HL-60 (cell line): ENCODE measurements around the gene KIF26B.

Experiments
- GABPA ChIP-seq: IDR thresholded peaks from 2 replicates; pipeline ENCODE4 v1.6.1; 2012; ENCODE audit warnings: low read depth
- TF ChIP-seq, protein P1 (sequence below): IDR thresholded peaks from one replicate; pipeline ENCODE4 v1.5.1; 2011; ENCODE audit warnings: low read length, control low read depth, inconsistent platforms; ENCODE audit not compliant: insufficient read depth
- TF ChIP-seq, protein P2 (sequence below): IDR thresholded peaks from 2 replicates; pipeline ENCODE4 v1.6.1; 2012; ENCODE audit warnings: low read depth; ENCODE audit not compliant: insufficient replicate concordance

DNA sequence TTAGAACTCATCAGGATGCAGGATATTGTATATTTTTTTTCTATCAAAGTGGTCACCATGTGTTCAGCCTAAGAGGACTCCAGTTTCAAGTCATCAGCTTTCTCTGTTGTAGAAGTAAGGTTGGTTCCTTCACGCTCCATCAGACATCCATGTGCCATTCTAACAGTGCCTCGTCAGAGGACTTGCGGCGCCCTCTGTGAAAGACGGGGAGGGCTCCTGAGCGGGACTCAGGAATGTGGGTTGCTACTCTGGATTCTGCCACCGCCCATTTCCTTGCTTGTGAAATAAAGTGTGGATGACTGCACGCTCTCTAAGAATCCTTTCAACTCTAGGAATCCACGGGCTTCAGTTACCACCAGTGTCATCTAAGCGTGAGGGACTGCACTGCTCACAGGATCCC is 593.5 kb downstream of the KIF26B start:
- TF ChIP-seq, protein P1, sequence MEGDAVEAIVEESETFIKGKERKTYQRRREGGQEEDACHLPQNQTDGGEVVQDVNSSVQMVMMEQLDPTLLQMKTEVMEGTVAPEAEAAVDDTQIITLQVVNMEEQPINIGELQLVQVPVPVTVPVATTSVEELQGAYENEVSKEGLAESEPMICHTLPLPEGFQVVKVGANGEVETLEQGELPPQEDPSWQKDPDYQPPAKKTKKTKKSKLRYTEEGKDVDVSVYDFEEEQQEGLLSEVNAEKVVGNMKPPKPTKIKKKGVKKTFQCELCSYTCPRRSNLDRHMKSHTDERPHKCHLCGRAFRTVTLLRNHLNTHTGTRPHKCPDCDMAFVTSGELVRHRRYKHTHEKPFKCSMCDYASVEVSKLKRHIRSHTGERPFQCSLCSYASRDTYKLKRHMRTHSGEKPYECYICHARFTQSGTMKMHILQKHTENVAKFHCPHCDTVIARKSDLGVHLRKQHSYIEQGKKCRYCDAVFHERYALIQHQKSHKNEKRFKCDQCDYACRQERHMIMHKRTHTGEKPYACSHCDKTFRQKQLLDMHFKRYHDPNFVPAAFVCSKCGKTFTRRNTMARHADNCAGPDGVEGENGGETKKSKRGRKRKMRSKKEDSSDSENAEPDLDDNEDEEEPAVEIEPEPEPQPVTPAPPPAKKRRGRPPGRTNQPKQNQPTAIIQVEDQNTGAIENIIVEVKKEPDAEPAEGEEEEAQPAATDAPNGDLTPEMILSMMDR, result no peak
- TF ChIP-seq, protein P2, sequence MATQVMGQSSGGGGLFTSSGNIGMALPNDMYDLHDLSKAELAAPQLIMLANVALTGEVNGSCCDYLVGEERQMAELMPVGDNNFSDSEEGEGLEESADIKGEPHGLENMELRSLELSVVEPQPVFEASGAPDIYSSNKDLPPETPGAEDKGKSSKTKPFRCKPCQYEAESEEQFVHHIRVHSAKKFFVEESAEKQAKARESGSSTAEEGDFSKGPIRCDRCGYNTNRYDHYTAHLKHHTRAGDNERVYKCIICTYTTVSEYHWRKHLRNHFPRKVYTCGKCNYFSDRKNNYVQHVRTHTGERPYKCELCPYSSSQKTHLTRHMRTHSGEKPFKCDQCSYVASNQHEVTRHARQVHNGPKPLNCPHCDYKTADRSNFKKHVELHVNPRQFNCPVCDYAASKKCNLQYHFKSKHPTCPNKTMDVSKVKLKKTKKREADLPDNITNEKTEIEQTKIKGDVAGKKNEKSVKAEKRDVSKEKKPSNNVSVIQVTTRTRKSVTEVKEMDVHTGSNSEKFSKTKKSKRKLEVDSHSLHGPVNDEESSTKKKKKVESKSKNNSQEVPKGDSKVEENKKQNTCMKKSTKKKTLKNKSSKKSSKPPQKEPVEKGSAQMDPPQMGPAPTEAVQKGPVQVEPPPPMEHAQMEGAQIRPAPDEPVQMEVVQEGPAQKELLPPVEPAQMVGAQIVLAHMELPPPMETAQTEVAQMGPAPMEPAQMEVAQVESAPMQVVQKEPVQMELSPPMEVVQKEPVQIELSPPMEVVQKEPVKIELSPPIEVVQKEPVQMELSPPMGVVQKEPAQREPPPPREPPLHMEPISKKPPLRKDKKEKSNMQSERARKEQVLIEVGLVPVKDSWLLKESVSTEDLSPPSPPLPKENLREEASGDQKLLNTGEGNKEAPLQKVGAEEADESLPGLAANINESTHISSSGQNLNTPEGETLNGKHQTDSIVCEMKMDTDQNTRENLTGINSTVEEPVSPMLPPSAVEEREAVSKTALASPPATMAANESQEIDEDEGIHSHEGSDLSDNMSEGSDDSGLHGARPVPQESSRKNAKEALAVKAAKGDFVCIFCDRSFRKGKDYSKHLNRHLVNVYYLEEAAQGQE, result no peak
- TF ChIP-seq GABPA, result no peak
